DOHH2 (cell line): ENCODE data around the gene RAG2.

Experiments used
- EZH2phosphoT487 ChIP-seq: fragments of 200-600 bp; sonication (generic); IDR thresholded peaks from 2 replicates; pipeline ENCODE4 v1.6.1; 2017; ENCODE audit warnings: borderline replicate concordance, mild to moderate bottlenecking, antibody characterized with exemption, low read length, moderate library complexity, mixed read lengths
- TF ChIP-seq, protein P1 (sequence below): fragments of 200-600 bp; sonication (generic); IDR thresholded peaks from one replicate; pipeline ENCODE4 v1.5.1; 2014; ENCODE audit warnings: antibody characterized with exemption, mild to moderate bottlenecking, low read depth, low read length; ENCODE audit not compliant: poor library complexity, severe bottlenecking

DNA sequence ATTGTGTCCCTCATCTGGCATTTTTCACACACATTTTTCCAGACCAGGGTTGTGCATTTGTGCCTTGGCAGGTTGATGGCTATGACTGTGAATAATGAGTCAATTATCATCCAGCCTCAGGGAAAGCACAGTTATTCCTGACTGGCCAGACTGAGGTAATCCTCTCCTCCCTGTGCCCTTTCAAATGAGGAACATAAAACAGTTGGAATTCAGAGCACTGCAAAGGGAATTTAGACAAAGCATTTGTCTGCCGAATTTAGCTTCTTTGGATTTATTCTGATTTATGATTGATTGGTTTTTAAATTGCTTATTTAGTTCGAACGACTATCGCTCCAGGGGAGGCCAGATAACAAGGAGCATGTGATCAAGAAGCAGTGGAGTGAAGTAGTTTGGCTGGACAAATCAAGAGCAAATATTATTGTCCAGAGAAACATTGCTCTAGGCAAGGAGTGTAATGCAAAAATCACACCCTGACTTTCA, 30.8 kb upstream of the RAG2 start:
- TF ChIP-seq, protein P1, sequence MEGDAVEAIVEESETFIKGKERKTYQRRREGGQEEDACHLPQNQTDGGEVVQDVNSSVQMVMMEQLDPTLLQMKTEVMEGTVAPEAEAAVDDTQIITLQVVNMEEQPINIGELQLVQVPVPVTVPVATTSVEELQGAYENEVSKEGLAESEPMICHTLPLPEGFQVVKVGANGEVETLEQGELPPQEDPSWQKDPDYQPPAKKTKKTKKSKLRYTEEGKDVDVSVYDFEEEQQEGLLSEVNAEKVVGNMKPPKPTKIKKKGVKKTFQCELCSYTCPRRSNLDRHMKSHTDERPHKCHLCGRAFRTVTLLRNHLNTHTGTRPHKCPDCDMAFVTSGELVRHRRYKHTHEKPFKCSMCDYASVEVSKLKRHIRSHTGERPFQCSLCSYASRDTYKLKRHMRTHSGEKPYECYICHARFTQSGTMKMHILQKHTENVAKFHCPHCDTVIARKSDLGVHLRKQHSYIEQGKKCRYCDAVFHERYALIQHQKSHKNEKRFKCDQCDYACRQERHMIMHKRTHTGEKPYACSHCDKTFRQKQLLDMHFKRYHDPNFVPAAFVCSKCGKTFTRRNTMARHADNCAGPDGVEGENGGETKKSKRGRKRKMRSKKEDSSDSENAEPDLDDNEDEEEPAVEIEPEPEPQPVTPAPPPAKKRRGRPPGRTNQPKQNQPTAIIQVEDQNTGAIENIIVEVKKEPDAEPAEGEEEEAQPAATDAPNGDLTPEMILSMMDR = no peak
- no peak for TF ChIP-seq EZH2phosphoT487
